Fibroblast of mammary gland (primary cell): ENCODE data around the gene PLOD2.
A peak's percentile ranks its signal among the peaks of the same experiment; 100 is the strongest.

Experiments used
- DNase-seq: peaks from one replicate; pipeline ENCODE4 v3.0.0-alpha.2; 2010; ENCODE audit warnings: low read depth
- H3K4me3 ChIP-seq: 2 replicates; pipeline ENCODE4 v1.5.1; 2011; ENCODE audit warnings: low read depth, mild to moderate bottlenecking, low read length, moderate library complexity; ENCODE audit not compliant: control insufficient read depth
- CTCF ChIP-seq: conservative IDR thresholded peaks from 2 replicates; pipeline ENCODE4 v1.5.1; 2011; ENCODE audit warnings: low read depth, low read length, inconsistent platforms; ENCODE audit not compliant: control insufficient read depth, insufficient read depth

The PLOD2 gene

DNA sequence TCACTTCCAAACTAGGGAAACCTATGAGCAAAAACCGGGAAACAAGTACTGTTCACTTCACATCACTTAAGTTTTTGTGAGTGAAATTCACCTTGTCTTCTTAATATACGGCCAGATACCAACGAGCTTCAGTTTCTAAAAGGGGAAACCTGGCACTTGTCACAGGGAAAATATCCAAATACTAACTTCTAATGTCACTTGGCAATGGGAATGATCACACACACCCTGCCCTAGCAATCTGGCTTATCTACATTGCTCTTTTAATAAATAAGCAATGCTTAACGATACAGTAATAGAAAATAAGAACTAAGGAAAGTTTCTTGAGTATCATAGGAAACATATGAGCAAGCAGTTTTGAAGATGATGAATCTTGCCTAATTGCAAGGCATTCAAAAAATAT lies 34.6 kb upstream of the PLOD2 start:
- DNase-seq: no peak
- no peak for TF ChIP-seq CTCF
- H3K4me3 ChIP-seq: no peak overlapping the region

GRCh38 chr3:146195030-146195429 lies 34.0 kb upstream of the PLOD2 start:
- no peak for DNase-seq
- no peak for TF ChIP-seq CTCF
- H3K4me3 ChIP-seq: no peak overlapping the region

GRCh38 chr3:146191051-146191450 lies 30.1 kb upstream of the PLOD2 start:
- H3K4me3 ChIP-seq: no peak overlapping the region
- TF ChIP-seq CTCF: no peak
- DNase-seq: no peak

DNA sequence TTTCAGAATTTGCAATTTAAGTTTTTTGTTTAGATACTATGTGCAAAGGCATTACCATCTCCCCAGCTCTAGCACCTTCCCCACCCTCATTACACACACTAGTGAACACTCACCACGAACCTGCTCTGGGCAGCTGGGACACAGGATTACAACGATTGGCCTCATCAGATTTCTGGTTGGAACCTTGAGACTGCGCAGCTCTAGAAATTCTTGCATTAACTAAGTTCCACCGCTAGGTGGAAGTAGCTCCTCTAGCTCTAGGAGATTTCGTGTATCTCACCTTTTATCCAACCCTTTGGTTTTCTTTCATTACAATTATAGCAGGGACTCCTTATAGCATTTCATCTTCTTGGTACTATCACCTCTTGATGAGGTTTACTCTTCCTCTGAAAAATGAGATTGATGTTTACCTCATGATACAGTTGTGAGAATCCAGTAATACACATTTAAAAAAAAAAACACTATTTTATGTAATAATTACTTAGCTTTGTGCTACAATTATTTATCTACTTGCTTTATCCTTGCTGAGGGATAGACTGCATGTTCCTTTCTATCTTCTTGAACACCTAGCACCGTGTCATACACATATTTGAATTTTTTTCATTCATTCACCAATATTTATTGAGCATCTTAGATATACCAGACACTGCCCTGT lies 28.7 kb upstream of the PLOD2 start:
- TF ChIP-seq CTCF: peak; percentile 85
- peak; percentile 70 for DNase-seq
- H3K4me3 ChIP-seq: no peak overlapping the region

DNA sequence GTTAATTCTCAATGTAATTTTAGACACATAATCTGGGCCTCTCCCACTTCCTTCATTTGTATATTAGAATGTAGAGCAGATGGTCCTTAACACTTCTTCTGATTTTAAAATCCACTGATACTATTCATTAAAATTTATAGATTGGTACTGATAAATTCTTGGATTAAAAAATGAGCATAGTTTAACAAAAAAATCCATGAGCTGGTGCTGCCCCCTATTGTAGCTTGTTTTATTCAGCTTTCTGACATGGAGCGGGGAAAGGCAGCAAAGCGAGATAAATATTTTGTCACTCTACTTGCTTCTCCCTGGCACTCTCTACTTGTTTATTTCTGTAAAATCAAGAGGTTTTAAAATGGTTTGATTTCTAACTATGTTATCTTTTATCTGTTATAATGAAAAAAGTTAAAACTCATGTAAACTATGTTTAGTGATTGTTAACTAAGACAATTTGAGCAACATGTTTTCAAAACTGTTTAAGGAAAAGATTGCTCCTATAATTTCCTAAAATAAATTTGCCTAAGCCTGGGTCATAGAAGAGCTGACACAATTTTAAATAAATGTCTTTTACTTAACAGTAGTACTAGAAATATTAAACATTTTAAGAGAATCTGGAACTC lies 26.5 kb upstream of the PLOD2 start:
- DNase-seq: peak; percentile 63
- H3K4me3 ChIP-seq: no peak overlapping the region
- peak; percentile 60 for TF ChIP-seq CTCF

DNA sequence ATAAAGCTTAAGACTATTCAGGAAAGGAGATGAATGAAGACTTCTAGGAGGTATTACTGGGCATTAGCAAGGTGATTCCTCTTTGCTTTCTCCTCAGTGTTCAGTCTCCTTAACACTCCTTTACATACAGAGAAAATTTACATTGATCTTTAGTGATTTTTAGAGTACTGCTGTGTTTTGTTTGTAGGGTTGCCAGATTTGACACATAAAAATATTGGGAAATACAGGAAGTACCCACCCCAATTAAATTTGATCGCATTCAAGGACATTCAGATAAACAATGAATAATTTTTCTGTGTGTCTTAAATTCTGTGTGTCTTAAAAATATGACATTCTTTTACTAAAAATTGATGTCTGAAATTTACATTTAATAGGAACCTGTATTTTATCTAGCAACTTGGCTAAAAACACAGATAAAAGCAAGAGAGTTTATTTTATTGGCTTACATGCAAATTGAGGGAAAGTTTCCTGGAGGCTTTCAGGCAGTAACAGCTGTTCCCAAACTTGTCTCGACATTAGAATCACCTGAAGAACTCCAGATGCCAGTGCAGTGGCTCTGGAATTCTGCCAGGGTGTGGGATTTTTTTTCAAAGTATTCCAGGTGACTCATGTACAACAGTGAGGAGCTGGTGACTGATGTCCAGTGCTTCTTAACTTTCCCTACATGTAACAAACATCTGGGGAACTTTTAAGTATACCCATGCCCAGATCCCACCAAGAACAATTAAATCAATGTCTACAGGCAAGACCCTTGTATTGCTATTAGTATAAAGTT lies 23.4 kb upstream of the PLOD2 start:
- H3K4me3 ChIP-seq: no peak overlapping the region
- DNase-seq: peak; percentile 72
- TF ChIP-seq CTCF: no peak
